ENCODE data around the gene KIAA1755.

KIAA1755 gene

DNA sequence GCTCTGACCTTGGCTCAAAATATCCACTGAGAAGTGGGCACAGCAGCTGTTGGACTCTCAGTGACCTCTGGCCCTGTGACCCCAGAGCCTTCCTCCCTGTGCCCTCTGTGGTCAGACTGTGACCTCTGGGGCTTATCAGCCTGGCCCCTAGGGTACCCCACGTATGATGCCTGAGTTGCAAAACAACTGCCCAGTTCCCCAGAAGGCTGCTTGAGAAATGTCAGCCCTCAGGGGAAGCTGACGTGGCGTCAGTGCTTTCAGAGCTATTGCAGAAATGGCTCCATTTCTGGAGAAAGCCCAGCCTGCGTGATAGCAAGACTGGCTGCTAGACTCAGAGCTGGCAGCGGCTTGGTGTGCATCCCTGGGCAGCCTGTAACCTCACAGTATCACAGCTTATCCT, 63.9 kb downstream of the KIAA1755 start:
- peak; percentile 87 for DNase-seq (ENCODE audit: low read depth)

GRCh38 chr20:38196076-38196475, 64.5 kb downstream of the KIAA1755 start:
- H3K4me3 ChIP-seq (ENCODE audit: low read depth, low read length): no peak overlapping the region
- no peak for DNase-seq (ENCODE audit: low read depth)

More for the DNA sequence above, 63.9 kb downstream of the KIAA1755 start:
- H3K4me3 ChIP-seq (ENCODE audit: low read depth, low read length): no peak overlapping the region

DNA sequence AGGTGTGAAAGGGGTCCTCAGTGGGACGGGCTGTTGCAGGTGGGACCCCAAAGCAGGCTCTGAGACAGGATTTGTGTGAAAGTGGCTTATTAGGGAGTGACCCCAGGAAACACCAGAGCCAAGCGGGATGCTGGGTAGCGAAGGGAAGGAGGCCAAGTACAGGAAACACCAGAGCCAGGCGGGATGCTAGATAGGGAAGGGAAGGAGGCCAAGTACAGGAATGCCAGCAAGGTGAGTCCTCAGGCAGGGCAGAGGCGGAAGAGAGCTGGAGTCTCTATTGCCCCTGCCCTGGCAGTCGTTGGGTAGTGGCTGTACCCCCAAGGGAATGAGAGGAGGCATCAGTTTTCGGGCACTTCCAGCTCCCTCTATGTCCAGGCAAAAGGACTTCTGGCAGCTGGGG, 65.0 kb downstream of the KIAA1755 start:
- H3K4me3 ChIP-seq (ENCODE audit: low read depth, low read length): no peak overlapping the region
- no peak for DNase-seq (ENCODE audit: low read depth)

- DNase-seq (ENCODE audit: low read depth): no peak
- H3K4me3 ChIP-seq (ENCODE audit: low read depth, low read length): no peak overlapping the region
Measured at GRCh38 chr20:38194971-38195504, 65.5 kb downstream of the KIAA1755 start.

GRCh38 chr20:38193586-38194105, 66.9 kb downstream of the KIAA1755 start:
- H3K4me3 ChIP-seq (ENCODE audit: low read depth, low read length): no peak overlapping the region
- DNase-seq (ENCODE audit: low read depth): no peak

DNA sequence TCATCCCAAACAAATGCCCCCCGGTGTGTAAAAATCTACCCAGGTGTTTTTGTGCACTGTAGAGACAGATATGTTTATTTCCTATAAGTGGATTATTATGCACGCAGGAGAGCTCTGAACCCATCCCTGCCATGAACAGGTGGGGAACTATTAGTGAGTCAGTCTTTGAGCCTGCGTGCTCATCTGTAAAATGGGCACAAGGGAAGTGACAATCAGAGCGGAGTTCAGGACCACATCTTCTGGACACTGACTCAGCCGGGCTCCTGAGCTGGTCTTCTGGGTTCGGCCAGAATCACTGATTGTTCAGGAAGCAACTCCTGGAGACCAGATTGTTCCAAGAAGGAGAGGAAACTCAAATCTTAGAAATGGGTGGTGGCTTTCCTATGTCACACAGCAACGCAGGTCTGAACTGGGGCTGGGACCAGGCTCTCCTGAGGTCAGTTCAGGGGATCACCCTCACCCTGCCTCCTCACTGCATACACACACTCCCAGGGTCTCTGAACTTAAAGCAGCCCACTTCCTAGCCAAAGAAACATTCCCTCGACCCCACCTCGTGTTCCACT, 68.1 kb downstream of the KIAA1755 start:
- no peak for DNase-seq (ENCODE audit: low read depth)
- no peak overlapping the region for H3K4me3 ChIP-seq (ENCODE audit: low read depth, low read length)

GRCh38 chr20:38191654-38192053, 68.9 kb downstream of the KIAA1755 start:
- no peak overlapping the region for H3K4me3 ChIP-seq (ENCODE audit: low read depth, low read length)
- DNase-seq (ENCODE audit: low read depth): no peak

DNA sequence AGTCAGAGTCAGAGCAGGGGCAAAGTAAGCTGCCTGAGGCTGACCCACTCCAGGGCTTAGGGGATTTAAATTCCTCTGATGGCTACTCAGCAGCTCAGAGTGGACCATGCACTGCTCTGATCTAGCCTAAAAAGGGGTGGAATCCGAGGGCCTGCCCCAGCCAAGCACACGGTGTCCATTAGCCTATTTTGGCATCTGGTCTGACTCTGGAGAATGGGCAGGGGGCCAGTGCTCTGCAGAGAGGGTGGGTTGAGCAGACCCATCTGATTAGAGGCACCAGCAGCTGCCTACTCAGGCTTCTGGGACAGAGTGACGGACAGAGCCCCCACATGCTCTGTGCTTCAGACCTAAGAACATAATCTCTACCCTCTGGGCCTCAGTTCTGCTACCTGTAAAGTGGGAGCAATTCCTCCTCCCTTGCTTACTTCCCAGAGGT, 69.6 kb downstream of the KIAA1755 start:
- no peak for DNase-seq (ENCODE audit: low read depth)
- no peak overlapping the region for H3K4me3 ChIP-seq (ENCODE audit: low read depth, low read length)

DNA sequence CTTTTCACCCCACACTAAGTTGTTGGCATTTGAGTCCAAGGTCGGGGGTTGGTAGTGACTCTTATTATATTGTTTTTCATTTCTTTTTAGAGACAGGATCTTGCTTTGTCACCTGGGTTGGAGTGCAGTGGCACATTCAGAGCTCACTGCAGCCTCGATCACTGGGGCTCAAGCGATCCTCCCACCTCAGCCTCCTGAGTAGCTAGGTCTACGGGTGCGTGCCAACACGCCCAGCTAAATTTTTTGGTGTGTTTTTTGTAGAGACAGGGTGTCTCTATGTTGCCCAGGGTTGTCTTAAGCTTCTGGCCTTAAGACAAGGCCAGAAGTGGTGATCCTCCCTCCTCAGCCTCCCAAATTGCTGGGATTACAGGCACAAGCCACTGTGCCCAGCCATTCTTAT, 70.4 kb downstream of the KIAA1755 start:
- no peak overlapping the region for H3K4me3 ChIP-seq (ENCODE audit: low read depth, low read length)

GRCh38 chr20:38187517-38187916, 73.0 kb downstream of the KIAA1755 start:
- H3K4me3 ChIP-seq (ENCODE audit: low read depth, low read length): no peak overlapping the region
- DNase-seq (ENCODE audit: low read depth): no peak

More for the DNA sequence above, 70.4 kb downstream of the KIAA1755 start:
- DNase-seq (ENCODE audit: low read depth): no peak

- no peak overlapping the region for H3K4me3 ChIP-seq (ENCODE audit: low read depth, low read length)
- no peak for DNase-seq (ENCODE audit: low read depth)
Measured at GRCh38 chr20:38186788-38187221, 73.7 kb downstream of the KIAA1755 start.

DNA sequence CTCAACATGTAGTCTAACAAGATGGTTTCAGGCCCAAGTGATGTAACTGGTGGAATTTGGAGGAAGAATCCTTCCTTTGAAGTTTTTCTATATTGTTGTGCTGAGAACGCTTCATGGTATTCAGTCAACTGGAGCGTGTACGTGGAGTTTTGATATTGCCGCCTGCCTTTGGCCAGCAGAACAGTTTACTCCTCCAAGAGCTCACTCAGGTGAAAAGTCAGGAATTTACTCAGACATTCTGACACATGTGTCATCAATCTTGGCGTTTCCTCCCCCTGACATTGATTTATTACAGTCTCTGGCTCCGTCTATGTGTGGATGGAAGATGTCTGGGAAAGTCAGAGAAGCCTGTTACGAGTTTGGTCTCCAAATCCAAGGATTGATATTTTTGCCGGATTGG, 76.4 kb downstream of the KIAA1755 start:
- no peak for DNase-seq (ENCODE audit: low read depth)
- no peak overlapping the region for H3K4me3 ChIP-seq (ENCODE audit: low read depth, low read length)

- no peak overlapping the region for H3K4me3 ChIP-seq (ENCODE audit: low read depth, low read length)
- no peak for DNase-seq (ENCODE audit: low read depth)
Measured at GRCh38 chr20:38181971-38182370, 78.6 kb downstream of the KIAA1755 start.

- no peak overlapping the region for H3K4me3 ChIP-seq (ENCODE audit: low read depth, low read length)
- DNase-seq (ENCODE audit: low read depth): no peak
Measured at GRCh38 chr20:38181207-38181801, 79.2 kb downstream of the KIAA1755 start.

- no peak overlapping the region for H3K4me3 ChIP-seq (ENCODE audit: low read depth, low read length)
- DNase-seq (ENCODE audit: low read depth): no peak
Measured at GRCh38 chr20:38180781-38181180, 79.8 kb downstream of the KIAA1755 start.

DNA sequence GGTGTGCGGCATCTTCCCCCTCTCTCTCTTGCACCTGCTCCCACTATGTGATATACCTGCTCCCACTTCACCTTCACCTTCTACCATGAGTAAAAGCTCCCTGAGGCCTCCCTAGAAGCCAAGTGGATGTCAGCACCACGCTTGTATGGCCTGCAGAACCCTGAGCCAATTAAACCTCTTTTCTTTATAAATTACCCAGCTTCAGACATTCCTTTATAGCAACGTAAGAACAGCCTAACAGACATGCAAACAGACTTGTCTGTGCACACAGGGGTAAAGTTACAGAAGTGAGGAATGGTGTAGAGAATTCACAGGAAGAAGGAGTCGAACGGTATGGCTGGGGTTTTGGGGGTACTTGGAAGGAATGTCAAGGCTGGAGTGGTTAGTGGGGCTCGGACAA, 80.7 kb downstream of the KIAA1755 start:
- no peak for DNase-seq (ENCODE audit: low read depth)

GRCh38 chr20:38178581-38178980, 82.0 kb downstream of the KIAA1755 start:
- DNase-seq (ENCODE audit: low read depth): no peak
- H3K4me3 ChIP-seq (ENCODE audit: low read depth, low read length): no peak overlapping the region

More for the DNA sequence above, 80.7 kb downstream of the KIAA1755 start:
- H3K4me3 ChIP-seq (ENCODE audit: low read depth, low read length): no peak overlapping the region

- no peak for DNase-seq (ENCODE audit: low read depth)
- no peak overlapping the region for H3K4me3 ChIP-seq (ENCODE audit: low read depth, low read length)
Measured at GRCh38 chr20:38178065-38178491, 82.5 kb downstream of the KIAA1755 start.

GRCh38 chr20:38177201-38177600, 83.3 kb downstream of the KIAA1755 start:
- DNase-seq (ENCODE audit: low read depth): no peak
- H3K4me3 ChIP-seq (ENCODE audit: low read depth, low read length): no peak overlapping the region

GRCh38 chr20:38175304-38176180, 85.0 kb downstream of the KIAA1755 start:
- no peak for DNase-seq (ENCODE audit: low read depth)
- H3K4me3 ChIP-seq (ENCODE audit: low read depth, low read length): no peak overlapping the region

Measured in skeletal muscle cell (primary cell).